ENCODE data around the gene CAMK1D. TPM values are rescaled to one million over a fixed set of nuclear protein-coding genes. Genes with fewer than 3 reads are reported as not detected.

The CAMK1D gene
- total and polyA plus RNA-seq, 10 of the 15 experiments (the other 5 are each of a cell fraction or from before 2014, with no cell fraction given) = 2.1 to 35.5 (median 14.7) TPM

DNA sequence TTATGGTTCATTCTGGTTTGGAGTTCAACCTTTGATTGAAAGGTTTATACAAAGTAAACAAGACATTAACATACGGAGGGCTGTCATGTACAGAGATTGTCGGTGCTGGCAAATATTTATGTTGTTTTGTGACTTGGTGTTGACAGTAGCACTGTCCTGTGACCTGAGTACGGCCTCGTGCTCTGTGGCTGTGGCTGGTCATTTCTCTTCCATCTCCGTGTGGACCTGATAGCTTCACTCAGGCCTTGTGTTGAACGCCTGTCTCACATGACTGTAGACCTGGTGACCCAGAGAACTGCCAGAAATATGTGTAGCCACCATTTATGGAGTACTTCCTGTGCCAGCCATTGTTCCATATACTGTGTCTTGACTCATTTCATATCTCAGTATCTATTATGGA, 340.5 kb downstream of the CAMK1D start (continued):
- TF ChIP-seq, protein P1, sequence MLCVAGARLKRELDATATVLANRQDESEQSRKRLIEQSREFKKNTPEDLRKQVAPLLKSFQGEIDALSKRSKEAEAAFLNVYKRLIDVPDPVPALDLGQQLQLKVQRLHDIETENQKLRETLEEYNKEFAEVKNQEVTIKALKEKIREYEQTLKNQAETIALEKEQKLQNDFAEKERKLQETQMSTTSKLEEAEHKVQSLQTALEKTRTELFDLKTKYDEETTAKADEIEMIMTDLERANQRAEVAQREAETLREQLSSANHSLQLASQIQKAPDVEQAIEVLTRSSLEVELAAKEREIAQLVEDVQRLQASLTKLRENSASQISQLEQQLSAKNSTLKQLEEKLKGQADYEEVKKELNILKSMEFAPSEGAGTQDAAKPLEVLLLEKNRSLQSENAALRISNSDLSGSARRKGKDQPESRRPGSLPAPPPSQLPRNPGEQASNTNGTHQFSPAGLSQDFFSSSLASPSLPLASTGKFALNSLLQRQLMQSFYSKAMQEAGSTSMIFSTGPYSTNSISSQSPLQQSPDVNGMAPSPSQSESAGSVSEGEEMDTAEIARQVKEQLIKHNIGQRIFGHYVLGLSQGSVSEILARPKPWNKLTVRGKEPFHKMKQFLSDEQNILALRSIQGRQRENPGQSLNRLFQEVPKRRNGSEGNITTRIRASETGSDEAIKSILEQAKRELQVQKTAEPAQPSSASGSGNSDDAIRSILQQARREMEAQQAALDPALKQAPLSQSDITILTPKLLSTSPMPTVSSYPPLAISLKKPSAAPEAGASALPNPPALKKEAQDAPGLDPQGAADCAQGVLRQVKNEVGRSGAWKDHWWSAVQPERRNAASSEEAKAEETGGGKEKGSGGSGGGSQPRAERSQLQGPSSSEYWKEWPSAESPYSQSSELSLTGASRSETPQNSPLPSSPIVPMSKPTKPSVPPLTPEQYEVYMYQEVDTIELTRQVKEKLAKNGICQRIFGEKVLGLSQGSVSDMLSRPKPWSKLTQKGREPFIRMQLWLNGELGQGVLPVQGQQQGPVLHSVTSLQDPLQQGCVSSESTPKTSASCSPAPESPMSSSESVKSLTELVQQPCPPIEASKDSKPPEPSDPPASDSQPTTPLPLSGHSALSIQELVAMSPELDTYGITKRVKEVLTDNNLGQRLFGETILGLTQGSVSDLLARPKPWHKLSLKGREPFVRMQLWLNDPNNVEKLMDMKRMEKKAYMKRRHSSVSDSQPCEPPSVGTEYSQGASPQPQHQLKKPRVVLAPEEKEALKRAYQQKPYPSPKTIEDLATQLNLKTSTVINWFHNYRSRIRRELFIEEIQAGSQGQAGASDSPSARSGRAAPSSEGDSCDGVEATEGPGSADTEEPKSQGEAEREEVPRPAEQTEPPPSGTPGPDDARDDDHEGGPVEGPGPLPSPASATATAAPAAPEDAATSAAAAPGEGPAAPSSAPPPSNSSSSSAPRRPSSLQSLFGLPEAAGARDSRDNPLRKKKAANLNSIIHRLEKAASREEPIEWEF (IDR thresholded peaks at IDR 0.05; ENCODE audit: insufficient replicate concordance, low read depth, low read length) = no peak
- TF ChIP-seq BACH1 (IDR thresholded peaks at IDR 0.05; ENCODE audit: borderline replicate concordance) (no peak), TCF7 (IDR thresholded peaks at IDR 0.05; ENCODE audit: borderline replicate concordance) (no peak), HDAC2 (IDR thresholded peaks at IDR 0.05) (no peak), CHD4 (IDR thresholded peaks at IDR 0.05) (no peak), SMAD5 (IDR thresholded peaks at IDR 0.05; ENCODE audit: low read depth) (no peak)

DNA sequence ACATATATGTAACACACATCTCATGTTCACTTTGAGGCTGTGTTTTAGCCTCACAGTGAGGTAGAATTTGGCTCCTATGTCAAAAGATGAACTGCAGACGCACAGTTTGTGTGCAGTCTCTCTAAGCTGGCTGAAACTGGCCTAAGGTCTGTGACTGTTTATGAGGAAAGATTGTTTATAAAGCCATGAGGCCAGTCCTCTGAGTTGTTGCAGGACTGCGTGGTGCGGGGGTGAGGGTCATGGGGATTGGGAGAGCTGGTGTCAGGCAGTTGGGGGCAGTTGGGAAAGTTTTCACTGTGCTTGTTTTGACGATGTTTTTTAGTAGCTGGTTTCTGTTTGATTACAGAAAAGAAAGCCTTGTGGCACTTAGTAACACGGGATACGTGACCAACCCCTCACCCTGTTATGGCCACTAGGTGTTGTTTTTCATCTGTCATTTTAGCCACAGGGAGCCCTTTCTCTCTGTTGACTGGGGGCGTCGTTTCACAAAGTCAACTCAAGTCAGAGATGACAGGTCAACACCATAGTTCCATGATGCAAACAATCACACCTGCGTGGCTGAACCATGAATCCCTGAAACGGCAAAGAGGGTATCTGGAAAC, 341.3 kb downstream of the CAMK1D start:
- ATAC-seq = no peak
- H2AFZ ChIP-seq (ENCODE audit: control insufficient read depth, low read depth, low read length) = no peak overlapping the region

More for the DNA sequence above, 341.3 kb downstream of the CAMK1D start:
- H4K20me1 ChIP-seq (ENCODE audit: control insufficient read depth, insufficient read depth) = no peaks in the 10 kb centered on the region
- CTCF ChIA-PET = interaction anchor here (1.3 kb wide), 1 partner anchor 20 kb away, joined by 3 read pairs; no protein-coding TSS in a partner anchor
- POLR2A ChIA-PET = no interaction called here
- DNase-seq (ENCODE audit: low read depth, low spot score) = no peak
- SMC1A ChIA-PET (ENCODE audit: uncharacterized antibody, unreplicated experiment) = no interaction called here
- RAD21 ChIA-PET (ENCODE audit: unreplicated experiment) = no interaction called here
- no peaks in the 10 kb centered on the region for H3K9me3 ChIP-seq (replicated peaks; ENCODE audit: control insufficient read depth, insufficient read depth, low read length)
- no peak for FAIRE-seq
- in situ Hi-C loops (cut with MboI) (no loop called here), intact Hi-C loops (cut with micrococcal nuclease; ENCODE audit: unreplicated experiment) (no loop called here)
- H3K4me1 ChIP-seq (ENCODE audit: control insufficient read depth, insufficient read depth, low read length) = no peaks in the 10 kb centered on the region
- WGBS (ENCODE audit: insufficient coverage, insufficient replicate concordance, low lambda C conversion rate, missing lambda C conversion rate) = 79% methylated on average over 10 of the region's 10 CpGs
- no peaks in the 10 kb centered on the region for H3K27me3 ChIP-seq (replicated peaks in 1 of 2; ENCODE audit: control insufficient read depth in 2 of 2, insufficient read depth in 2 of 2, low read length in 1 of 2)
- no peak overlapping the region for H3K4me2 ChIP-seq (ENCODE audit: control insufficient read depth, insufficient read depth)
- H3K79me2 ChIP-seq (ENCODE audit: control insufficient read depth, insufficient read depth, low read length) = no peaks in the 10 kb centered on the region
- H3K9ac ChIP-seq (ENCODE audit: control insufficient read depth, insufficient read depth, low read length) = no peak overlapping the region
- H3K27ac ChIP-seq (ENCODE audit: control insufficient read depth, insufficient read depth) = no peak overlapping the region
- no peak overlapping the region for H3K4me3 ChIP-seq
- no TSS peak for BruUV-seq (replicated peaks)
- TF ChIP-seq, protein P2, sequence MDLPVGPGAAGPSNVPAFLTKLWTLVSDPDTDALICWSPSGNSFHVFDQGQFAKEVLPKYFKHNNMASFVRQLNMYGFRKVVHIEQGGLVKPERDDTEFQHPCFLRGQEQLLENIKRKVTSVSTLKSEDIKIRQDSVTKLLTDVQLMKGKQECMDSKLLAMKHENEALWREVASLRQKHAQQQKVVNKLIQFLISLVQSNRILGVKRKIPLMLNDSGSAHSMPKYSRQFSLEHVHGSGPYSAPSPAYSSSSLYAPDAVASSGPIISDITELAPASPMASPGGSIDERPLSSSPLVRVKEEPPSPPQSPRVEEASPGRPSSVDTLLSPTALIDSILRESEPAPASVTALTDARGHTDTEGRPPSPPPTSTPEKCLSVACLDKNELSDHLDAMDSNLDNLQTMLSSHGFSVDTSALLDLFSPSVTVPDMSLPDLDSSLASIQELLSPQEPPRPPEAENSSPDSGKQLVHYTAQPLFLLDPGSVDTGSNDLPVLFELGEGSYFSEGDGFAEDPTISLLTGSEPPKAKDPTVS (IDR thresholded peaks at IDR 0.05; ENCODE audit: low read depth, low read length) = no peak
- TF ChIP-seq, protein P3, sequence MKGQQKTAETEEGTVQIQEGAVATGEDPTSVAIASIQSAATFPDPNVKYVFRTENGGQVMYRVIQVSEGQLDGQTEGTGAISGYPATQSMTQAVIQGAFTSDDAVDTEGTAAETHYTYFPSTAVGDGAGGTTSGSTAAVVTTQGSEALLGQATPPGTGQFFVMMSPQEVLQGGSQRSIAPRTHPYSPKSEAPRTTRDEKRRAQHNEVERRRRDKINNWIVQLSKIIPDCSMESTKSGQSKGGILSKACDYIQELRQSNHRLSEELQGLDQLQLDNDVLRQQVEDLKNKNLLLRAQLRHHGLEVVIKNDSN (IDR thresholded peaks at IDR 0.05; ENCODE audit: borderline replicate concordance, extremely low read length, insufficient read depth, low read depth, low read length) = no peak
- TF ChIP-seq, protein P4, sequence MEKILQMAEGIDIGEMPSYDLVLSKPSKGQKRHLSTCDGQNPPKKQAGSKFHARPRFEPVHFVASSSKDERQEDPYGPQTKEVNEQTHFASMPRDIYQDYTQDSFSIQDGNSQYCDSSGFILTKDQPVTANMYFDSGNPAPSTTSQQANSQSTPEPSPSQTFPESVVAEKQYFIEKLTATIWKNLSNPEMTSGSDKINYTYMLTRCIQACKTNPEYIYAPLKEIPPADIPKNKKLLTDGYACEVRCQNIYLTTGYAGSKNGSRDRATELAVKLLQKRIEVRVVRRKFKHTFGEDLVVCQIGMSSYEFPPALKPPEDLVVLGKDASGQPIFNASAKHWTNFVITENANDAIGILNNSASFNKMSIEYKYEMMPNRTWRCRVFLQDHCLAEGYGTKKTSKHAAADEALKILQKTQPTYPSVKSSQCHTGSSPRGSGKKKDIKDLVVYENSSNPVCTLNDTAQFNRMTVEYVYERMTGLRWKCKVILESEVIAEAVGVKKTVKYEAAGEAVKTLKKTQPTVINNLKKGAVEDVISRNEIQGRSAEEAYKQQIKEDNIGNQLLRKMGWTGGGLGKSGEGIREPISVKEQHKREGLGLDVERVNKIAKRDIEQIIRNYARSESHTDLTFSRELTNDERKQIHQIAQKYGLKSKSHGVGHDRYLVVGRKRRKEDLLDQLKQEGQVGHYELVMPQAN (conservative IDR thresholded peaks at IDR 0.05) = no peak
- no peaks in the 10 kb centered on the region for H3K36me3 ChIP-seq (ENCODE audit: control insufficient read depth in 2 of 2, insufficient read depth in 2 of 2, low read length in 1 of 2)

All from GM12878 (cell line).